ENCODE measurements around the gene PLAGL2. TPM values are rescaled to one million over a fixed set of nuclear protein-coding genes. Genes with fewer than 3 reads are reported as not detected.

Gene PLAGL2
- total and polyA plus RNA-seq, 9 of the 15 experiments (the other 6 are each of a cell fraction or from before 2014, with no cell fraction given) = 3.1 to 24.3 (median 6.4) TPM

DNA sequence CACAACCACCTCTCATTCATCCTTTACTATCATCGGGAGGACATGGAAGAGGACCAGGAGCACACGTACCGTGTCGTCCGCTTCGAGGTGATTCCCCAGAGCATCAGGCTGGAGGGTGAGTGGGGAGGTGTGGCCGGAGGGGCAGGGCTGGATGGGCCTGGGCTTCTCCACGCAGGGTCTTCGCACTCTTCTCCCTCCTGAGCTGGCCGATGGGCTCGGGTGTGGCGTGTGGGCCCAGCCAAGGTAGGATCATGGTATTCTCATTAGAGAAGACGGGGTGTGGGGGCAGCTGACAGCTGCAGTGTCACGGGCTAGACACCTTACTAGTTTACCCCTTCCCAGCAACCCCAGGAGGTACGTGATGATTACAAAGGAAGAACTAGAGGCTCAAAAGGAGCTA is 64.6 kb downstream of the PLAGL2 start:
- Histone ChIP-seq H3K4me1 (replicated peaks in 1 of 2; ENCODE audit: control insufficient read depth in 2 of 2, insufficient read depth in 2 of 2, low read length in 2 of 2) (no peaks in the 10 kb centered on the region), H3K4me2 (ENCODE audit: insufficient read depth, low read length) (no peak overlapping the region), H3K9ac (ENCODE audit: insufficient read depth in 1 of 2, low read depth in 2 of 2, low read length in 2 of 2) (no peak overlapping the region), H3K4me3 (no peak overlapping the region), H2AFZ (ENCODE audit: low read depth, low read length) (no peak overlapping the region), H4K20me1 (replicated peaks; ENCODE audit: control insufficient read depth, insufficient read depth, low read length) (no peaks in the 10 kb centered on the region; the same call in 1 of the 2 replicates), H3K79me2 (ENCODE audit: control insufficient read depth, insufficient read depth, low read length) (no peaks in the 10 kb centered on the region), H3K36me3 (ENCODE audit: control insufficient read depth, insufficient read depth, low read length) (peaks cover 87% of the 10 kb centered on the region), H3K9me1 (ENCODE audit: control insufficient read depth, insufficient read depth, low read length) (no peaks in the 10 kb centered on the region), H3K27ac (ENCODE audit: extremely low read depth, low read depth, low read length) (no peak overlapping the region), H3K27me3 (ENCODE audit: control insufficient read depth in 2 of 2, insufficient read depth in 2 of 2, low read length in 2 of 2) (no peaks in the 10 kb centered on the region), H3K9me3 (replicated peaks; ENCODE audit: control insufficient read depth, insufficient read depth, low read depth, low read length) (no peaks in the 10 kb centered on the region)
- FAIRE-seq = no peak
- ChIA-PET CTCF (ENCODE audit: low intra/inter-chr PET ratio) (no interaction called here), POLR2A (no interaction called here)
- in situ Hi-C loops (cut with MboI) (no loop called here), intact Hi-C loops (cut with micrococcal nuclease) (no loop called here)
- no peak for ATAC-seq
- no peak for DNase-seq (ENCODE audit: extremely low read depth in 1 of 4, low spot score in 3 of 4)
- WGBS (ENCODE audit: insufficient coverage, low coverage, missing lambda C conversion rate) = 91% methylated on average over 15 of the region's 15 CpGs
- no TSS peak for BruUV-seq (replicated peaks)
- TF ChIP-seq TEAD1 (CRISPR knock-in tag; IDR thresholded peaks at IDR 0.05) (no peak), CBFA2T3 (IDR thresholded peaks at IDR 0.05) (no peak), ZNF592 (IDR thresholded peaks at IDR 0.05) (no peak), CBFB (CRISPR knock-in tag; IDR thresholded peaks at IDR 0.05) (no peak), MITF (IDR thresholded peaks at IDR 0.05) (no peak), ZNF124 (CRISPR knock-in tag; IDR thresholded peaks at IDR 0.05) (no peak), MYC (IDR thresholded peaks at IDR 0.05; ENCODE audit: low read depth, low read length) (no peak), MYC (CRISPR knock-in tag; IDR thresholded peaks at IDR 0.05; ENCODE audit: borderline replicate concordance, low read depth) (no peak), ZNF184 (CRISPR knock-in tag; IDR thresholded peaks at IDR 0.05) (no peak), PRDM10 (IDR thresholded peaks at IDR 0.05; ENCODE audit: partially characterized antibody) (no peak), NCOA1 (IDR thresholded peaks at IDR 0.05; ENCODE audit: low read depth) (no peak), CHD1 (IDR thresholded peaks at IDR 0.05; ENCODE audit: low read length) (no peak), CSDE1 (IDR thresholded peaks at IDR 0.05) (no peak), ZNF41 (CRISPR knock-in tag; conservative IDR thresholded peaks at IDR 0.05) (no peak), PCBP2 (IDR thresholded peaks at IDR 0.05; ENCODE audit: low read depth, low read length, poor library complexity, severe bottlenecking) (no peak), ZKSCAN3 (CRISPR knock-in tag; IDR thresholded peaks at IDR 0.05) (no peak)
